ACHN (cell line): ENCODE data around the gene PPP1R14D.
A peak's percentile ranks its signal among the peaks of the same experiment; 100 is the strongest.
"Not testable (repeated sequence)": the region's sequence is repeated elsewhere in the genome, so short reads cannot be mapped to it uniquely, and the experiment has no call there.

Source experiments
- DNase-seq: peaks from one replicate; pipeline ENCODE4 v3.0.0-alpha.2; 2015
- in situ Hi-C: cut with HindIII; loops from 2 replicates; pipeline ENCODE4 v1.10.0; 2017; ENCODE audit warnings: low sequenced_read_pairs, low pct_ligation_motif_present, low pct_unique_long_range_greater_than_20kb

Gene PPP1R14D

GRCh38 chr15:40828447-40829036 is at the start of gene PPP1R14D:
Gene PPP1R14D, minus strand, starts transcription at chr15:40828708. Its CDS starts 67 bp downstream, at chr15:40828641.
- no peak for DNase-seq
- in situ Hi-C loops: no loop called here

GRCh38 chr15:40877694-40878093 is 49.2 kb upstream of the PPP1R14D start:
- in situ Hi-C loops: no loop called here

GRCh38 chr15:40875991-40876730 is 47.7 kb upstream of the PPP1R14D start:
- DNase-seq: no peak
- in situ Hi-C loops: no loop called here

More at GRCh38 chr15:40877694-40878093, 49.2 kb upstream of the PPP1R14D start:
- no peak for DNase-seq

- peak; percentile 80 for DNase-seq
- in situ Hi-C loops: no loop called here
These were observed 45.4 kb upstream of the PPP1R14D start, which contains the start of gene RHOV for GRCh38 chr15:40873694-40874561. Gene RHOV, minus strand, starts transcription at chr15:40874234. Its CDS starts 95 bp downstream, at chr15:40874139.

GRCh38 chr15:40872791-40873693 is 44.5 kb upstream of the PPP1R14D start:
- DNase-seq: no peak
- in situ Hi-C loops: no loop called here

- in situ Hi-C loops: no loop called here
- DNase-seq: no peak
These were observed 43.5 kb upstream of the PPP1R14D start for GRCh38 chr15:40871749-40872617.

- DNase-seq: no peak
These were observed 42.2 kb upstream of the PPP1R14D start for GRCh38 chr15:40870716-40871115.

GRCh38 chr15:40869686-40870085 is 41.2 kb upstream of the PPP1R14D start:
- in situ Hi-C loops: no loop called here
- DNase-seq: no peak

More at GRCh38 chr15:40870716-40871115, 42.2 kb upstream of the PPP1R14D start:
- in situ Hi-C loops: no loop called here

GRCh38 chr15:40867199-40867598 is 38.7 kb upstream of the PPP1R14D start:
- no peak for DNase-seq
- in situ Hi-C loops: no loop called here

- in situ Hi-C loops: no loop called here
- DNase-seq: no peak
These were observed 35.3 kb upstream of the PPP1R14D start for GRCh38 chr15:40863660-40864270.

GRCh38 chr15:40861147-40861546 is 32.6 kb upstream of the PPP1R14D start:
- in situ Hi-C loops, DNase-seq: not testable (repeated sequence)

GRCh38 chr15:40859206-40859851 is 30.8 kb upstream of the PPP1R14D start:
- DNase-seq: peak; percentile 74
- in situ Hi-C loops: no loop called here

- no peak for DNase-seq
- in situ Hi-C loops: no loop called here
These were observed 30.2 kb upstream of the PPP1R14D start for GRCh38 chr15:40858706-40859105.

GRCh38 chr15:40857601-40858341 is 29.3 kb upstream of the PPP1R14D start:
- in situ Hi-C loops: no loop called here
- peak; percentile 65 for DNase-seq

- no peak for DNase-seq
- in situ Hi-C loops: no loop called here
These were observed 28.2 kb upstream of the PPP1R14D start for GRCh38 chr15:40856746-40857145.

- in situ Hi-C loops: no loop called here
- no peak for DNase-seq
These were observed 27.3 kb upstream of the PPP1R14D start for GRCh38 chr15:40855706-40856234.
